SK-N-MC (cell line): ENCODE data around the gene TARS1.

Experiments
- DNase-seq: peaks from one replicate; pipeline ENCODE4 v3.0.0-alpha.2; 2011; ENCODE audit warnings: low read depth, low spot score
- H3K27ac ChIP-seq: fragments of 200-600 bp; sonication (generic); 2 replicates; pipeline ENCODE4 v1.5.1; 2016; ENCODE audit warnings: mixed run types
- H3K36me3 ChIP-seq: fragments of 200-600 bp; sonication (generic); 2 replicates; pipeline ENCODE4 v1.6.1; 2017; ENCODE audit warnings: antibody characterized with exemption, low read length, mixed read lengths; ENCODE audit not compliant: insufficient read depth
- H3K4me3 ChIP-seq: fragments of 200-600 bp; sonication (generic); 2 replicates; pipeline ENCODE4 v1.5.1; 2016
- H3K9ac ChIP-seq: fragments of 200-600 bp; sonication (generic); 2 replicates; pipeline ENCODE4 v1.8.0; 2017; ENCODE audit warnings: mixed run types, mixed read lengths; ENCODE audit not compliant: insufficient read length
- H3K9me3 ChIP-seq: fragments of 200-600 bp; sonication (generic); 2 replicates; pipeline ENCODE4 v1.6.1; 2017; ENCODE audit warnings: low read depth, mild to moderate bottlenecking, antibody characterized with exemption, low read length, moderate library complexity, mixed read lengths
- EZH2 ChIP-seq: fragments of 200-600 bp; sonication (generic); IDR thresholded peaks from one replicate; pipeline ENCODE4 v1.6.1; 2017; ENCODE audit warnings: antibody characterized with exemption
- FOXP2 ChIP-seq: optimal IDR thresholded peaks from 2 replicates; pipeline ENCODE3; 2011; ENCODE audit warnings: mild to moderate bottlenecking, moderate library complexity; ENCODE audit not compliant: insufficient read depth; ENCODE audit errors: extremely low read length, control extremely low read depth
- POLR2AphosphoS5 ChIP-seq: IDR thresholded peaks from 2 replicates; pipeline ENCODE4 v1.6.1; 2012; ENCODE audit warnings: mild to moderate bottlenecking, low read depth, low read length, borderline replicate concordance

The TARS1 gene

DNA sequence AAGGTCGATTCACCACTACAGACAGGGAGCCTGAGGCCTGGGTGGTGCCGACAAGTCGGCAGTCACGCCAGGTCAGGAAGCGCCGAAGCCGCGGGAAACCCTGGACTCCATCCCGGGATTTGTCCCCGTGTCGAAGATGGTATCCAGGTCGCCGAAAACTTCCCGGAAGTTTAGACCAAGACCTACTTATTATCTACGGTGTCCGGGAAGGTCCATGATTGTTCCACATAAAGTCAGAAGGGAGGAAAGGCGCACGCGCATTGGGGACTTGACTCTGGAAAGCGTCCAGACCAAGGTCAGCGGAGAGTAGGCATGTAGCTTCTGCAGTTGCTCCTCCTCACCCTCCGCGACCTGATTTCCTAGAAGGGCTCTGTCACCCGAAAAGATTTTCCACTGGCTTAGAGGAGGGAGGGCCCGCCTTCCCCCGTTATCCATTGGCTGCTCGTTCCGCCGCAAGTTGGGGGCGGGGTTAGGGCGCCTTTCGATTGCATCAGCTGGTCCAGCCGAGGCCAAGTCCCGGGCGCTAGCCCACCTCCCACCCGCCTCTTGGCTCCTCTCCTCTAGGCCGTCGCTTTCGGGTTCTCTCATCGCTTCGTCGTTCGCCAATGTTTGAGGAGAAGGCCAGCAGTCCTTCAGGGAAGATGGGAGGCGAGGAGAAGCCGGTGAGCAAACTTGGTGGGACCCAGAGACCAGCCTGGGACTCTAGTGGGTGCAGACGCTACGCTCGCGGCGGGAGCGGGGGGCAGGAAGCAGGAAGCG, at the start of gene TARS1:
Gene TARS1 (plus strand): TSS at position 484 of the 759 bp plus-strand sequence. CDS start 122 bp downstream, at position 606.
- Histone ChIP-seq H3K4me3 (peak within 1 kb of the TSS; percentile 91), H3K36me3 (peaks cover 26% of the 10 kb centered on the region), H3K27ac (peak within 1 kb of the TSS; percentile 92), H3K9ac (peak within 1 kb of the TSS; percentile 93), H3K9me3 (no peaks in the 10 kb centered on the region)
- TF ChIP-seq POLR2AphosphoS5, result peak; percentile 85
- TF ChIP-seq EZH2, result no peak
- no peak for TF ChIP-seq FOXP2
- DNase-seq, result peak; percentile 98

DNA sequence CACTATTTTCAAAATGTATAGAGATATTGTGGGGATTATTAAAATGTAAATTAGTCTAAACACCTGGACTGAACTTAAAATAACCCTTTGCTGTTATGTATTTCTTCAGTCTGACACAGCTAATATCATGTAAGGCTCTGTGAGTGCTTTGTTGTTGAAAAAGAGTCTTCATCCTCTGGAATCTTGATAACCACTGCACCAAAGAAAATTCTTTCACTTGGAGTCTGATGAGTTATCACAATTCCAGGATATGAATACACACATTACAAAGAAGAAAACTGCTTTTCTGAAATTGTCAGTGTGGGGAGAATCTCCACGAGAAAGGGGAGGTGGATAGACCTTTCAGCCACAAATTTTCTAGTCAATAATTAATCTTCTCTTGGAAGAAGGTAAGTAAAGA, 42.3 kb upstream of the TARS1 start:
- Histone ChIP-seq H3K36me3 (no peaks in the 10 kb centered on the region), H3K4me3 (no peak overlapping the region), H3K27ac (no peak overlapping the region), H3K9me3 (no peaks in the 10 kb centered on the region), H3K9ac (no peak overlapping the region)
- no peak for TF ChIP-seq EZH2
- no peak for TF ChIP-seq FOXP2
- no peak for TF ChIP-seq POLR2AphosphoS5
- DNase-seq, result no peak

GRCh38 chr5:33400675-33401074, 40.1 kb upstream of the TARS1 start:
- TF ChIP-seq POLR2AphosphoS5 (no peak), FOXP2 (no peak), EZH2 (no peak)
- no peak for DNase-seq
- no peak overlapping the region for H3K4me3 ChIP-seq
- no peak overlapping the region for H3K27ac ChIP-seq
- no peaks in the 10 kb centered on the region for H3K9me3 ChIP-seq
- no peak overlapping the region for H3K9ac ChIP-seq
- H3K36me3 ChIP-seq, result no peaks in the 10 kb centered on the region

- no peak for TF ChIP-seq FOXP2
- no peak for TF ChIP-seq POLR2AphosphoS5
- no peak for TF ChIP-seq EZH2
- Histone ChIP-seq H3K36me3 (no peaks in the 10 kb centered on the region), H3K9ac (no peak overlapping the region), H3K27ac (no peak overlapping the region), H3K4me3 (no peak overlapping the region), H3K9me3 (no peaks in the 10 kb centered on the region)
- DNase-seq, result no peak
These were observed 39.0 kb upstream of the TARS1 start for GRCh38 chr5:33401482-33402390.

DNA sequence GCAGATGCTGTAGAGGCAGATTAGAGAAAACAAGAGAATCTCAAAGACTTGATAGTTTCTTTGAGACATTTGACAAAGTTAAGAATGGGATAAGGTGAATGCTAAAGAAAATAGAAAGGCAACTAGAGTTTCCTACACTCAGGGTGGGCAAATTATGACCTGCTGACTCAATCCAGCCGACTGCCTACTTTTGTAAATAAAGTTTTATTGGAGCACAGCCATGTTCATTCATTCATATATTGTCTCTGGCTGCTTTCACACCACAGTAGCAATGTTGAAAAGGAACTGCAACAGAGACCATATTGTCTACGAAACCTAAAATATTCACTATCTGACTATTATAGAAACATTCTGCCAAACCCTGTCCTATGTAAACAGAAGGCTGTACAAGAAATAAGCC, 37.6 kb upstream of the TARS1 start:
- Histone ChIP-seq H3K36me3 (no peaks in the 10 kb centered on the region), H3K9me3 (no peaks in the 10 kb centered on the region), H3K9ac (no peak overlapping the region), H3K4me3 (no peak overlapping the region), H3K27ac (no peak overlapping the region)
- no peak for DNase-seq
- TF ChIP-seq POLR2AphosphoS5 (no peak), FOXP2 (no peak)

- no peak for DNase-seq
- no peak overlapping the region for H3K27ac ChIP-seq
- H3K4me3 ChIP-seq, result no peak overlapping the region
- H3K9ac ChIP-seq, result no peak overlapping the region
- no peaks in the 10 kb centered on the region for H3K36me3 ChIP-seq
- H3K9me3 ChIP-seq, result no peaks in the 10 kb centered on the region
- TF ChIP-seq FOXP2 (no peak), POLR2AphosphoS5 (no peak), EZH2 (no peak)
These were observed 31.9 kb upstream of the TARS1 start for GRCh38 chr5:33408816-33409215.

- Histone ChIP-seq H3K9me3 (no peaks in the 10 kb centered on the region), H3K9ac (no peak overlapping the region), H3K36me3 (no peaks in the 10 kb centered on the region), H3K4me3 (no peak overlapping the region), H3K27ac (no peak overlapping the region)
- TF ChIP-seq POLR2AphosphoS5 (no peak), EZH2 (no peak), FOXP2 (no peak)
- DNase-seq, result no peak
These were observed 31.2 kb upstream of the TARS1 start for GRCh38 chr5:33409435-33410170.

DNA sequence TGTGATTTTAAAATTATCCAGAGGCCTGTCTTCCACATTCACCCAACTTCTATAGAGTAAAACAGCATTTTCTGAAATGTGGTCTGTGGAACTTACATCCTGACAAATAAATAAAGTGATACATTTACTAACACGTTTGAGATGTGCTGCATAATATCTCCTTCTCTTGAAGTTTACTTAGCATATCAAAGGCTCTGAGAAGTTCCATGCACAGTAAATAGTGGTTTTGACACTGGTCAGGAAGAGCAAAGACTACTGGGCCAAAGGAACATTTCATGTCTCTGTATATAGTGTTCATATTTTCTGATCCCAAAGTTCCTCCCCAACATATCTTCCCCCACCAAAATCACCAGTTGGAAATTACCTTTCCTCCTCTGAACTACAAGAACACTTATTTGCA, 30.5 kb upstream of the TARS1 start:
- Histone ChIP-seq H3K9me3 (no peaks in the 10 kb centered on the region), H3K36me3 (no peaks in the 10 kb centered on the region), H3K27ac (no peak overlapping the region), H3K4me3 (no peak overlapping the region), H3K9ac (no peak overlapping the region)
- TF ChIP-seq EZH2 (no peak), POLR2AphosphoS5 (no peak), FOXP2 (no peak)
- no peak for DNase-seq
